ENCODE results near the gene PKN3.

DNA sequence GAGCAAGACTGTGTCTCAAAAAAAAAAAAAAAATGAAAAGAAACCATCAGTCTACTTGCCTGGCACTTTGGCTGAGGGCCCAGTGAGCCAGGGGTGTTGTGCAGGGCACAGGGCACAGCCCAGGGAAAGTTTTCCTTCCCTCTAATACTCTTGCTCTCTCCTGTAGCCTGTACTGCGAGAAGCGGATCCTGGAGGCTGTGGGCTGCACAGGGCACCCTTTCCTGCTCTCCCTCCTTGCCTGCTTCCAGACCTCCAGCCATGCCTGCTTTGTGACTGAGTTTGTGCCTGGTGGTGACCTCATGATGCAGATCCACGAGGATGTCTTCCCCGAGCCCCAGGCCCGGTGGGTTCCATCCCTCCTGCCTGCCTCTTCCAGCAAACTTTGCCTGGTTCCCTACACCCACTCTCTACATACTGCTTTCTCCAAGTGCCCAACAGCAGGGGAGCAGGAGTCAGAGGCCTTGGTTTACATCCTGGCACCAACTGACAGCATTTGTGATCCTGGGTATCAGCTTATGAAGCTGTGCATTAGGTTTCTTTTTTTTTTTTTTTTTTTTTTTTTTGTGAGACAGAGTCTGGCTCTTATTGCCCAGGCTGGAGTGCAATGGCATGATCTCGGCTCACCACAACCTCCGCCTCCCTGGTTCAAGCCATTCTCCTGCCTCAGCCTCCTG lies 14.4 kb downstream of the PKN3 start:
- TF ChIP-seq TCF12 (IDR thresholded peaks at IDR 0.05; ENCODE audit: low read depth) (no peak), RAD21 (IDR thresholded peaks at IDR 0.05; ENCODE audit: low read depth) (no peak), EGR1 (IDR thresholded peaks at IDR 0.05) (no peak), YY1 (IDR thresholded peaks at IDR 0.05; ENCODE audit: low read depth) (no peak), ZBTB7A (IDR thresholded peaks at IDR 0.05; ENCODE audit: low read depth) (no peak), TAF1 (IDR thresholded peaks at IDR 0.05; ENCODE audit: low read depth) (no peak), NFIC (IDR thresholded peaks at IDR 0.05) (no peak), CREB1 (IDR thresholded peaks at IDR 0.05; ENCODE audit: low read depth) (no peak), FOXM1 (IDR thresholded peaks at IDR 0.05; ENCODE audit: borderline replicate concordance, low read depth) (no peak), TEAD4 (IDR thresholded peaks at IDR 0.05) (no peak), EP300 (IDR thresholded peaks at IDR 0.05; ENCODE audit: borderline replicate concordance) (no peak)
- TF ChIP-seq, protein P1, sequence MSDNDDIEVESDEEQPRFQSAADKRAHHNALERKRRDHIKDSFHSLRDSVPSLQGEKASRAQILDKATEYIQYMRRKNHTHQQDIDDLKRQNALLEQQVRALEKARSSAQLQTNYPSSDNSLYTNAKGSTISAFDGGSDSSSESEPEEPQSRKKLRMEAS (IDR thresholded peaks at IDR 0.05): no peak
- TF ChIP-seq, protein P2, sequence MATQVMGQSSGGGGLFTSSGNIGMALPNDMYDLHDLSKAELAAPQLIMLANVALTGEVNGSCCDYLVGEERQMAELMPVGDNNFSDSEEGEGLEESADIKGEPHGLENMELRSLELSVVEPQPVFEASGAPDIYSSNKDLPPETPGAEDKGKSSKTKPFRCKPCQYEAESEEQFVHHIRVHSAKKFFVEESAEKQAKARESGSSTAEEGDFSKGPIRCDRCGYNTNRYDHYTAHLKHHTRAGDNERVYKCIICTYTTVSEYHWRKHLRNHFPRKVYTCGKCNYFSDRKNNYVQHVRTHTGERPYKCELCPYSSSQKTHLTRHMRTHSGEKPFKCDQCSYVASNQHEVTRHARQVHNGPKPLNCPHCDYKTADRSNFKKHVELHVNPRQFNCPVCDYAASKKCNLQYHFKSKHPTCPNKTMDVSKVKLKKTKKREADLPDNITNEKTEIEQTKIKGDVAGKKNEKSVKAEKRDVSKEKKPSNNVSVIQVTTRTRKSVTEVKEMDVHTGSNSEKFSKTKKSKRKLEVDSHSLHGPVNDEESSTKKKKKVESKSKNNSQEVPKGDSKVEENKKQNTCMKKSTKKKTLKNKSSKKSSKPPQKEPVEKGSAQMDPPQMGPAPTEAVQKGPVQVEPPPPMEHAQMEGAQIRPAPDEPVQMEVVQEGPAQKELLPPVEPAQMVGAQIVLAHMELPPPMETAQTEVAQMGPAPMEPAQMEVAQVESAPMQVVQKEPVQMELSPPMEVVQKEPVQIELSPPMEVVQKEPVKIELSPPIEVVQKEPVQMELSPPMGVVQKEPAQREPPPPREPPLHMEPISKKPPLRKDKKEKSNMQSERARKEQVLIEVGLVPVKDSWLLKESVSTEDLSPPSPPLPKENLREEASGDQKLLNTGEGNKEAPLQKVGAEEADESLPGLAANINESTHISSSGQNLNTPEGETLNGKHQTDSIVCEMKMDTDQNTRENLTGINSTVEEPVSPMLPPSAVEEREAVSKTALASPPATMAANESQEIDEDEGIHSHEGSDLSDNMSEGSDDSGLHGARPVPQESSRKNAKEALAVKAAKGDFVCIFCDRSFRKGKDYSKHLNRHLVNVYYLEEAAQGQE (IDR thresholded peaks at IDR 0.05; ENCODE audit: low read depth): no peak
